ENCODE measurements around the gene SLCO3A1. TPM values are rescaled to one million over a fixed set of nuclear protein-coding genes. Genes with fewer than 3 reads are reported as not detected.

SLCO3A1 gene
- total RNA-seq, 1 experiment from 2014 or later, result 5.1 TPM

DNA sequence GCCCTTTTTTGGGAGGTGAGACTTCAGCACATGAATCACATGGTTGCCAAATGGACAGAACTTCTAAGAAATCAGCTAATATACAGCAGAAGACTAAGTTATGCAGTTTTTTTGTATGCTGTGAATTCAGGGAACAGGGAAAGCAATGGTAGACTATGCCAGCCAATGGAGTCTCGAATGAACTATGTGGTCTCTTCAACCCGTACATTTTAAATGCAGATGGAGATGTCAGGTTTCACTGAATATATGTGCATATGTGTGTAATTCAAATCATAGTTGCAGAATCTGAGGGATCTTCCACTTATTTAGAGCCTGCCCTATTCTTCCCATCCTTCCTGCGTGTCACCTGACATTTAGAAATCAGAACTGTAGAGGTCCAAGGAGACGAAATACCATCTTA lies 187.9 kb downstream of the SLCO3A1 start:
- TF ChIP-seq, protein P1, sequence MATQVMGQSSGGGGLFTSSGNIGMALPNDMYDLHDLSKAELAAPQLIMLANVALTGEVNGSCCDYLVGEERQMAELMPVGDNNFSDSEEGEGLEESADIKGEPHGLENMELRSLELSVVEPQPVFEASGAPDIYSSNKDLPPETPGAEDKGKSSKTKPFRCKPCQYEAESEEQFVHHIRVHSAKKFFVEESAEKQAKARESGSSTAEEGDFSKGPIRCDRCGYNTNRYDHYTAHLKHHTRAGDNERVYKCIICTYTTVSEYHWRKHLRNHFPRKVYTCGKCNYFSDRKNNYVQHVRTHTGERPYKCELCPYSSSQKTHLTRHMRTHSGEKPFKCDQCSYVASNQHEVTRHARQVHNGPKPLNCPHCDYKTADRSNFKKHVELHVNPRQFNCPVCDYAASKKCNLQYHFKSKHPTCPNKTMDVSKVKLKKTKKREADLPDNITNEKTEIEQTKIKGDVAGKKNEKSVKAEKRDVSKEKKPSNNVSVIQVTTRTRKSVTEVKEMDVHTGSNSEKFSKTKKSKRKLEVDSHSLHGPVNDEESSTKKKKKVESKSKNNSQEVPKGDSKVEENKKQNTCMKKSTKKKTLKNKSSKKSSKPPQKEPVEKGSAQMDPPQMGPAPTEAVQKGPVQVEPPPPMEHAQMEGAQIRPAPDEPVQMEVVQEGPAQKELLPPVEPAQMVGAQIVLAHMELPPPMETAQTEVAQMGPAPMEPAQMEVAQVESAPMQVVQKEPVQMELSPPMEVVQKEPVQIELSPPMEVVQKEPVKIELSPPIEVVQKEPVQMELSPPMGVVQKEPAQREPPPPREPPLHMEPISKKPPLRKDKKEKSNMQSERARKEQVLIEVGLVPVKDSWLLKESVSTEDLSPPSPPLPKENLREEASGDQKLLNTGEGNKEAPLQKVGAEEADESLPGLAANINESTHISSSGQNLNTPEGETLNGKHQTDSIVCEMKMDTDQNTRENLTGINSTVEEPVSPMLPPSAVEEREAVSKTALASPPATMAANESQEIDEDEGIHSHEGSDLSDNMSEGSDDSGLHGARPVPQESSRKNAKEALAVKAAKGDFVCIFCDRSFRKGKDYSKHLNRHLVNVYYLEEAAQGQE (IDR thresholded peaks at IDR 0.05; ENCODE audit: low read depth), result no peak
- TF ChIP-seq CEBPB (IDR thresholded peaks at IDR 0.05; ENCODE audit: low read depth), result no peak
- TF ChIP-seq EZH2phosphoT487 (IDR thresholded peaks at IDR 0.05; ENCODE audit: borderline replicate concordance), result no peak
- TF ChIP-seq RAD21 (IDR thresholded peaks at IDR 0.05; ENCODE audit: low read depth), result no peak
- TF ChIP-seq ELF1 (IDR thresholded peaks at IDR 0.05; ENCODE audit: borderline replicate concordance, low read depth), result no peak
- no peak for TF ChIP-seq ZFX (IDR thresholded peaks at IDR 0.05)
- no peak for TF ChIP-seq SIN3A (IDR thresholded peaks at IDR 0.05; ENCODE audit: low read depth)
- TF ChIP-seq YY1 (IDR thresholded peaks at IDR 0.05; ENCODE audit: extremely low read depth, insufficient replicate concordance, low read depth, low read length), result no peak
- TF ChIP-seq CTCF (IDR thresholded peaks at IDR 0.05 in 2 of 3, conservative IDR thresholded peaks at IDR 0.05 in 1 of 3; ENCODE audit: borderline replicate concordance in 1 of 3, insufficient read depth in 1 of 3, low read depth in 2 of 3, low read length in 2 of 3), result no peak
- TF ChIP-seq SP1 (IDR thresholded peaks at IDR 0.05; ENCODE audit: low read depth), result no peak
- DNase-seq (ENCODE audit: low read depth, low spot score) (no peak), ATAC-seq (no peak)
- H3K4me1 ChIP-seq (ENCODE audit: control insufficient read depth in 1 of 2, insufficient read depth in 2 of 2, low read length in 2 of 2), result no peaks in the 10 kb centered on the region
- H3K79me2 ChIP-seq (ENCODE audit: insufficient read depth, low read length), result no peaks in the 10 kb centered on the region
- H3K4me2 ChIP-seq (ENCODE audit: low read length), result no peak overlapping the region
- H3K9ac ChIP-seq (ENCODE audit: low read length), result no peak overlapping the region
- no TSS peak for BruUV-seq (replicated peaks)
- no peak overlapping the region for H3K4me3 ChIP-seq (replicated peaks in 1 of 2; ENCODE audit: low read depth in 1 of 2, low read length in 2 of 2)
- H3K36me3 ChIP-seq (ENCODE audit: control insufficient read depth in 1 of 2, insufficient read depth in 2 of 2, low read length in 2 of 2), result no peaks in the 10 kb centered on the region
- no peaks in the 10 kb centered on the region for H3K9me3 ChIP-seq (ENCODE audit: control insufficient read depth in 1 of 2, insufficient read depth in 1 of 2, low read depth in 1 of 2, low read length in 2 of 2)
- peaks cover 8% of the 10 kb centered on the region; the same call in 1 of the 2 replicates for H3K27me3 ChIP-seq (ENCODE audit: insufficient read depth, low read length)
- intact Hi-C loops (cut with micrococcal nuclease), result no loop called here
- CTCF ChIA-PET, result no interaction called here
- RAD21 ChIA-PET (ENCODE audit: low non-redundant PET in 1 of 2, low total read pairs in 2 of 2, uncharacterized antibody in 2 of 2, unreplicated experiment in 2 of 2), result no interaction called here
- H3K9me2 ChIP-seq (ENCODE audit: insufficient read depth), result no peaks in the 10 kb centered on the region
- H2AFZ ChIP-seq (ENCODE audit: low read depth, low read length, poor library complexity, severe bottlenecking), result no peak overlapping the region
- H4K20me1 ChIP-seq (ENCODE audit: insufficient read depth), result no peaks in the 10 kb centered on the region
- POLR2A ChIA-PET, result no interaction called here
- no peak overlapping the region for H3K27ac ChIP-seq (ENCODE audit: low read depth, low read length)

All from HCT116 (cell line).